GM03348 (cell line): Measurements from ENCODE around the gene RWDD2A.

Source experiments
- DNase-seq: peaks from one replicate; pipeline ENCODE4 v3.0.0; 2012; ENCODE audit warnings: low spot score

Gene RWDD2A

DNA sequence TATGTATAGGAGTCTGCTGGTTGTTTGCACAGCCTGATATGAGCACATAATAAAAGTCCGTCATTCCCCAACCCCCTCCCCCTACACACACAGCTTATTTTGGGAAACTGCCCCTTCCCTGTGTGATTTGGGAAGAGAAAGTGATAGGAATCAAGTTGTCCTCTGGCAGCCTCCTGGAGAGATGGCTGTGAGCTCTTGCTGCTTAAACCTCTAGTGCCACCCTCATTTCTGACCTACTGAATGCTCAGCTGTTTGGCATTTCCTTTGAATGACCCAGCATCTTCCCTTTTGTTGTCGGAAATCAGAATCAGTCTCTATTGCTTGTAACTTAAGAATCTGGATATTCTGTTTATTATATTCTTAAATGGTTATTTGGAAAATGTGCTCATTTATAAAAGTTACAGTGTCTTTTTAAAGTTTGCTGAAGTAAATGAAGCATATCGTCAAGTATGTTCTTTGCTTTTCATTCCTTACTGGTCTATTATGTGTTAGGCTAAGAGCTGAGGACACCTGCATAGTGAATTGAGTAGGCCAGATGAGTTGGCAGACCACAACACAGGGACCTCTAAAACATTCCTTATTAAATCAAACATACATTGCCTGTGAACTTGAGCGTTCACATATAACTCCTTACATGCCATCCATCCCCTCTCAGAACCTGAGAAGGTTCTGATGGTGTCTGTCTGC is 5.5 kb downstream of the RWDD2A start:
- DNase-seq: peak; percentile 45

DNA sequence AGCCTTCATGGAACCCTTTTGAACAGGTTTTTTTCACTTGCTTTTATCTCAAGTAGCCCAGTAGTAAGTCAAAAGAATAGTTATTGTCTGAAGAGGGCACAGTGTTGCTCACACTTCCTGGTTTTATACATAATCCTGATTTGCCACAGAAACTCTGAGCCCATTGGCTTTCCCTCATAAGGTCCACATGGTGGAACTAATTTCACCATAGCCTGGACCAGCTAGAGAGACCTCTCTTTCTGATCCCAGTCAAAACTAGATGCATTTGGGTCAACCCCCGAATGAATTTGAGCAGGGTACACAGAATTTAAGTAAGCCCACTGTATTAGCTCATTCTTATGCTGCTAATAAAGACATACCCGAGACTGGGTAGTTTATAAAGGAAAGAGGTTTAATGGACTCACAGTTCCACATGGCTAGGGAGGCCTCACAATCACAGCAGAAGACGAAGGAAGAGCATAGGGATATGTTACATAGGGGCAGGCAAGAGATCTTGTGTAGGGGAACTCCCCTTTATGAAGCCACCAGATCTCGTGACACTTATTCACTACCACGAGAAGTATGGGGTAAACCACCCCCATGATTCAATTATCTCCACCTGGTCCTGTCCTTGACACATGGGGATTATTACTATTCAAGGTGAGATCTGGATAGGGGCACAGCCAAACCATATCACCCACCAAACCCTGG is 6.2 kb downstream of the RWDD2A start:
- DNase-seq: no peak

DNA sequence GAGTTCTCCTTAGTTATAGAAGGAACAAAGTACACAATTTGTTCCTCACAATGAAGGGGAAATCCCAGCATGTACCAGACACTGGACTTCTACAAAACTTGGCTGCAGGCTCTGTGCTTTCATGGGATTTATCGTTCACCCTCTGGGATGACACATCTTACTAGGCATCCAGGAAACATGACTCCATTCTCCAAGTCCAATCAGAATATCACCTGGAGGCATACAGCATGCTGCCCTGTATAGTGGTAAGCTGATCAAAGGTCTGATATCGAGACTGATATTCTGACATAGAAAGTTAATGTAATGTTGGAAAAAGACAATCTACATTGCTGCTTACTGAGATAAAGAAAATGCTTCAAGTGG is 6.7 kb downstream of the RWDD2A start:
- peak; percentile 43 for DNase-seq

DNA sequence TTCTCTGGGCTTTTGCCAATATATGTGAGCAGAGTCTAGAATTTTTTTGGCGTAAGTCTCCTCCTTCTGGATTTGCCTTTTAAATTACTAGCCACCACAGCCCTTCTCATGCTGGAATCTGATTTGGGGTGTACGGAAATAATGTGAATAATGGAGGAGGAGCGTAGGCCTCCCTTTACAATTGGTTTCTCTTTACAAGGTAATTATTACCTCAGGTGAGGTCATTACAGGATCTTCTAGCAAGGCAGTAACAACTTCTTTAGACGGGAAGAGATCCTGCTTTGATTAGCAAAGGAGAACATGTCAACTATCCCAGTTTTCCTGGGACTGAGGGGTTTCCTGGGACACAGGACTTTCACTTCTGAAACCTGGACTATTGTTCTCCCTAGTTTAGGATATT is 8.9 kb downstream of the RWDD2A start:
- DNase-seq: no peak

DNA sequence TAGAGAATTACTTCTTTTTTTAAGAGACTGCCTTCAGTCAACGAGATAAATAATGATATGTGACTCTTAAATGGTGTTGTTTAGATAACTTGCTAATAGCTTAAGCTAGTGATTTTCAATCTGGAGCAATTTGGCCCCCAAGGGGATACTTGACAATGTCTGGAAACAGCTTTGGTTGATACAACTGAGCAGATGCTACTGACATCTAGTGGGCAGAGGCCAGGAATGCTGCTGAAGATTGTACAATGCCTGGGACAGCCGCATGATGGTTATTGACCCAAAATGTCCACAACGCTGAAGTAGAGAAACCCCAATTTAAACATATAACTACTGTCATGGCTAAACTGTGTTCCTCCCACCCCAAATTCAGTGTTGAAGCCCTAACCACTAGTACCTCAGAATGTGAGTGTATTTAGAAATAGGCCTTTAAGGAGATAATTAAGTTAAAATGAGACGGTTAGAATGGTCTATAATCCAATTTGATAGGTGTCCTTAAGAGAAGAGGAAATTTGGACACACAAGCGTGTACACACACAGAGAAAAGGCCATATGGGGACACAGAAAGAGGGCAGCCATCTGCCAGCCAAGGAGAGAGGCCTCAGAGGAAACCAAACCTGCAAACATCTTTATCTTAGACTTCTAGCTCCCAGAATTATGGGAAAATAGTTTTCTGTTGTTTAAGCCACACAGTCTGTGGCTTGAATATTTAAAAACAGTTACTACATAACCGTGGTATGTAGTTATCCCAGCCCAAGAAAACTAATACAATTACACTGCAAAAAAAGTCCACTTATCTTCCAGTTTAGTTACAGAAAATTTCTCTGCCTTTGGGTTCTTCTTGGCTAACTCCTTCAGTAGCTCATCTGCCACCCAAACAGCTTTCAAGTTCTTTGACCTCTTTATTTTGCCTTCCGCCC is 22.2 kb downstream of the RWDD2A start:
- DNase-seq: peak; percentile 64

DNA sequence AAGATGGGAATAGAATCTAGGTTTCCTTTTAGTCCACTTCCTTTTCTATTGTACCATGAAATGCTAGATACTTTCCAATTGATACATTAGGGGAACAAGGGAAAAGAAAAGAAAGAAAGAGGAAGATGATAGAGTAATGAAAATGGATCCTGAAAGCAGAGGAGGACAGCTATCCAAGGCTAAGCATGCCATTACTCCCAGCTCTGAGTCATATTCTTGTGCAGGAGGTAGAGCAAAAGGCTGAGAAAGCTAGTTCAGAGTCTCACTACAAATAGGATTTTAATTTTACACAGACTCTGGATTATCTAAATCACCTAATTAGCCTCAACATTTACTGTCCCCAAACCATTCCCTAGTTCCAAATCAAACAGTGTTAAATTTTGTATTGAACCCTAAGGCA is 23.6 kb downstream of the RWDD2A start:
- peak; percentile 15 for DNase-seq

DNA sequence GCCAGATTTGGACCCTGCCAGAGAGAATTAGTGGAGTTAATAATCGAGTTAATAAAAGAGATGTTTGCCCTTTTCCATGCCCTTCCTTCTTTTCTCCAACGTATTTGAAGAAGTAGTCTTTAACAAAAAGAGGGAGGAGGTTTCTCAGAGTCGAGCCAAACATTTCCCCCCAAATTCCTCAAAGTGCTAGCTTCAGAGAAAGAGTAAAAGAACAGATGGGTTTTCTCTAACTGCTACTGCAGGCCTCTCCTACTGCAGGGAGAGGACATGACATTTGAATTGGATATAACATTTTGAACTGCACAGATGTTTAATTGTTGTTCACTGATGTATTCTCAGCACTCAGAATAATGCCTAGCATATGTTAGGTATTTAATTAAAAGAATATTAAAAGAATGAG is 25.5 kb downstream of the RWDD2A start:
- no peak for DNase-seq

DNA sequence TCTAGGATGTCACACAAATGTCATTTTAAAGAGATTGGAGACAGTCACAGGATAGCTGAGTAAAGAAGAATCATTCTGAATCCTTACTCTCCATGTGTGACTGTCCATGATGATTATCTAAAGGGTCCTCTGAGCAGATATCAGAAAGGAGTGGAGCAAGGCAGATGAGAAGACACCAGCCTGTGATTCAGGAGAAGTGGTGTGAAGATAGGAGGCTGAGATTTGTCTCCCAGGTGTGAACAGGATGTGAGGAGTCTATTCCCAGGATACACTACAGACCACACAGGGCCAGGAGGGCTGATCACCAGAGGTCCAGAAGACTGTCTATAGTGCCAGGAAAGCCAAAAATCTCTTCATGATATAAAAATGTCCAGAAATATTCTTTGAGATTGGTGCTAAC is 27.0 kb downstream of the RWDD2A start:
- no peak for DNase-seq

DNA sequence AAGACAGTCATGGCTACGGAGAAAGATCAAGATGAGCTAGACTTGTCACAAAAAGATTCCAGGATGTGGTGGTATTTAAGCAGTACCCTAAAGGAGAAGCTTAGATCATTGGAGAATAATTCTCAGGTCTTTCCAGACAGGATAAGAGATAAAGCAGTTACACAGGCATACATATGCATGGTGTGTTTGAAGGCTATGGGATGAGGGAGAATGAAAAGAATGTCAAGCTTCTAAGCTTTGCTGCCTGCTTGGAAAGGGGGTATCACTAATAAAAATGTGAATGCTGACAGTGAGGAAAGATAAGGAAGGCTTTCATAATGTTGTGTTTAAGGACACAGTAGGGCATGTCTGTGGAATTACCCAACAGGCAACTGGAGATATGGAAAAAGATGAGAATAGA is 28.1 kb downstream of the RWDD2A start:
- no peak for DNase-seq

DNA sequence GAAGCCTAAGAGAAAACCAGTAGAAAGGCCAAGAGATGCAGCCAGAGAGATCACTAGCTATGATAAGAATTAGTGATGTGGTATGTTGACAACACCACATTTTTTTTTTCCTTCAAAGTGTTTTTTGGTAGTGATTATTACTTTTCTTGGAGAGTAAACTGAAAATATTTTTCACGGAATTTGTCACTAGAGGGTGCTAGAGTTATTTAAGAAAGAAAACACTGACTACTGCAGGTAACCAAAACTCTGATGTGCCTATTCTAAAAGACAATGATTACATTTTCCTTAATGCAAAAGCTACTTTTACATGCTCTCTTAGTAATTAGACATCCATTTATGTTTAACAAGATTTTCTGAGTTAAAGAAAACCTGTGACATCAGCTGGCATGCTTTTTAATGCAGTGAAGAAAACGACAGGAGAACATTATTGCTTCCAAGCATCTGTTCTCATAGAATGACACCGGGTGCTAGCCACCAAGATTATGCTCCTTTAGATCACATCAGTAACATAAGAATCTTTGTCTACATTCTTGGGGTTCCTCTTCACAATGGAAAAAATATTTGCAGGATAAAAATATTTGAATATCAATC is 28.8 kb downstream of the RWDD2A start:
- DNase-seq: peak; percentile 37

DNA sequence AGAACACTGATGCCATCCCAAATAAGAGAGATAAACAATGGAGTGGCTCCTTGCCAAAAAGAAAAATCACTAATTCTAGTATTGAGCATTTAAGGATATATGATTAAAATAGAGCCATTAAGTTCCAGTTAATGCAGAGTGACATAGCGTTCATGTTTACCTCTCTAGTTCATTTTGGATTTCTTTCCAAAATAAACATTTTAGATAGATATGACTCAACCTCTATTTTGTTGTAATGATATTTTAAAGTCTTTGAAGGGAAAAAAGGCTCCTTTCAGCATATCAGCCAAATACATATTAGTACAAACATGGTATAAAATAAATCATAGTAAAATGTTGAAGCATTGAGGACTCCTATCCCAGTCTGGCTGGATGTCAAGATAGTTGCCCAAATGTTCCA is 33.4 kb downstream of the RWDD2A start:
- DNase-seq: no peak

DNA sequence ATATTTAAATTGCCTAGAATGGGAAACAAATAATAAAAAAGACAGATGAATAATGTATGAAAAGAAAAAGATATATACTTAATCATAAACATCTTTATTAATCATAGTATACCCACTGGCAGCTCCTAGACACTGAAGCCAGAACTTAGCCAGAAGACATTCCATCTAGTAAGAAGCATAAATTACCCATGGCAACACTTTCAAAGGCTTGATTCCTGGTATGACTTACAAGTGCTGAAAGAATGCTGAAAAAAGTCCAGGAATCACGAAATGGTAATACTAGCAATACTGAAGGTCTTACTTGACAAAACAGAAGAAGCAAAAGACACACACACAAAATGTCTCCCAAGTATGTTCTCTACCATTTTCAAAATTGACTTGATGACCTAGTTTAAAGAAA is 38.0 kb downstream of the RWDD2A start:
- peak; percentile 32 for DNase-seq

DNA sequence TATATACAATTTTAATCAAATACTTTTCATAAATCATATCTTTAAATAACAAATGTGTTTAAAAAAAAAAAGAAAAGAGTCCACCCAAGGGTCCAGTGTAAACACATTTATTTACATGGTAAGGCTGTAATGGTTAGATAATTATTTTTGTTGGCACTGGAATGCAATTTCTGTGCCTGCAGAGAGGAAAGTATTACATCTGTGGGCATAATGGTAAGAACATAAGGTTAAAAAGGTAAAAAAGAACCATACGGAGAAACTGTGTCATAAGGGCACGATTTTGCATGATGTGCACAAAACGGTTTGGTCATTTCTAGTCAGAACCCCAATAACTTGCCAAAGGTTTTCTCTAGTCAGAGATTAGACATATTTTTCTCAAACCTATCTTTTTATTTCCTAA is 54.3 kb downstream of the RWDD2A start:
- no peak for DNase-seq
